HUES6 (cell line): ENCODE measurements around the gene CAPZB.

ENCODE experiments used
- H3K27ac ChIP-seq: 2 replicates; pipeline ENCODE4 v1.7.0; 2013; ENCODE audit warnings: low read depth, mild to moderate bottlenecking, low read length, inconsistent platforms
- H3K27me3 ChIP-seq: 2 replicates; pipeline ENCODE4 v1.6.1; 2013; ENCODE audit warnings: low read length; ENCODE audit not compliant: control insufficient read depth, insufficient read depth
- H3K36me3 ChIP-seq: 2 replicates; pipeline ENCODE4 v1.6.1; 2013; ENCODE audit warnings: low read length; ENCODE audit not compliant: control insufficient read depth, insufficient read depth
- H3K4me1 ChIP-seq: 2 replicates; pipeline ENCODE4 v1.6.1; 2013; ENCODE audit warnings: low read length; ENCODE audit not compliant: control insufficient read depth, insufficient read depth
- H3K4me3 ChIP-seq: 2 replicates; pipeline ENCODE4 v1.5.1; 2013; ENCODE audit warnings: low read depth, low read length
- H3K9ac ChIP-seq: one replicate; pipeline ENCODE4 v1.6.1; 2013; ENCODE audit warnings: mild to moderate bottlenecking, low read length
- H3K9me3 ChIP-seq: 2 replicates; pipeline ENCODE4 v1.6.1; 2013; ENCODE audit warnings: low read depth, low read length; ENCODE audit not compliant: control insufficient read depth, insufficient read depth

Gene CAPZB

DNA sequence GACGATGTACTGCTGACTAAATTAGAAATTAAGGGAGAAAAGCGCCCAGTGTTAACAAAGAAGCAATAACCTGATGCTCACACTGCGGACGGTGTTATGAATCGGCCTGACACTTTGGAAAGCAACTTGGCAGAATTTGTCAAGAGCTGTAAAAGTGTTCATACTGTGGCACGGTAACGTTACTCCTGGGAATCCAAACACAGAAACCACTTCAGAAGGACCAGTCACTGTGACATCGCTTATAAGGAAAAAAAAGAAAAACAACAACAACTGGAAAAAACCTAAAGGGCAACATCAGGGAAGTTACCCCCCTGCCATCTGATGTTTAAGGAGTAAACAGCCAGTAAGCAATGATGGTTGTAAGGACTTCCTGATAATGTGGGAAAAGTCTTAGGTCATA, 27.7 kb downstream of the CAPZB start:
- no peaks in the 10 kb centered on the region for H3K27me3 ChIP-seq
- no peak overlapping the region for H3K4me3 ChIP-seq
- H3K9ac ChIP-seq: no peak overlapping the region
- H3K4me1 ChIP-seq: peaks cover 77% of the 10 kb centered on the region
- H3K9me3 ChIP-seq: no peaks in the 10 kb centered on the region
- H3K27ac ChIP-seq: no peak overlapping the region
- H3K36me3 ChIP-seq: no peaks in the 10 kb centered on the region; the same call in 1 of the 2 replicates

DNA sequence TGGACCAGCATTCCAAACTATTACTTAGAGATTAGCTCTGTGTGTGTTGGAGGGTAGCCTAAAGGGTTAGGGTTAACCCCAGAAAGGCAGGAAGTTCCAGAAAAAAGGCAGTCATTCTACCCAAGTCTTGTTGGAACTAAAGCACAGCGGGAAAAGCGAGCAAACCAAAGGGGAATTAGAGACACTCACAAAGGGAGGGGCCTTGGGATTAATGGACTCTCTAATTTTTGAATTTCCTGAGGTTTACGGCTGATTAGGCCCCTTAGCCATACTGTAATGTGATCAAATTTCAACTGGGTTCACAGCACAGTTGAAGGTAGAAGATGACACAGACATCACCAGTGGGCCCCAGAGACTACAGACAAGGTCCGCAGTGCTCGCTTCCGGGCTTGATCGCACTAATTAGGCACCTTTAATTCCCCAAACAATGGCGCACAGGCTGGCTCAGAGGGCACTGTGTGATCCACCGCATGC, 28.3 kb downstream of the CAPZB start:
- H3K4me1 ChIP-seq: peaks cover 80% of the 10 kb centered on the region

DNA sequence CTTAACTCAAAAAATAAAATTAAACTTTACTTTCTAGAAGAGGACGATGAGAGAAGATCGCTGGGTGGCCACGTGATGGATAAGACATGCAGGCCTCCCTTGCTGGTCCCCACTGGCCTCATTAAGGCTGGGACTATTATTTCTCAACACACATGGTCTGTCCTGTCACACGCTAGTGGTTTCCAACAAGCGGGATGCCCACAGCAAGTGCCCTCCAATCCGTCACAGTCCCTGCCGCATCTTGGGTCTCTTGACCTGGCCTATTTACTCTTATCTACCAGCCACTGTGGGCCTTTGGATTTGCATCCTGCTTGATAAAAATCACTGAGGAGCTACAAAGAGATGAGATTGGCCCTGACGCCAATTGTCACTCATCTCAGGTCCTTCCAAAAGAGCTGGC, 30.0 kb downstream of the CAPZB start:
- H3K4me1 ChIP-seq: peaks cover 67% of the 10 kb centered on the region
- no peak overlapping the region for H3K9ac ChIP-seq
- H3K27me3 ChIP-seq: no peaks in the 10 kb centered on the region
- no peak overlapping the region for H3K4me3 ChIP-seq
- no peak overlapping the region for H3K27ac ChIP-seq
- no peaks in the 10 kb centered on the region for H3K36me3 ChIP-seq
- no peaks in the 10 kb centered on the region for H3K9me3 ChIP-seq

More for the DNA sequence above, 28.3 kb downstream of the CAPZB start:
- H3K27me3 ChIP-seq: no peaks in the 10 kb centered on the region
- no peak overlapping the region for H3K27ac ChIP-seq
- no peaks in the 10 kb centered on the region for H3K9me3 ChIP-seq
- H3K4me3 ChIP-seq: no peak overlapping the region
- H3K9ac ChIP-seq: no peak overlapping the region
- H3K36me3 ChIP-seq: no peaks in the 10 kb centered on the region; the same call in 1 of the 2 replicates

DNA sequence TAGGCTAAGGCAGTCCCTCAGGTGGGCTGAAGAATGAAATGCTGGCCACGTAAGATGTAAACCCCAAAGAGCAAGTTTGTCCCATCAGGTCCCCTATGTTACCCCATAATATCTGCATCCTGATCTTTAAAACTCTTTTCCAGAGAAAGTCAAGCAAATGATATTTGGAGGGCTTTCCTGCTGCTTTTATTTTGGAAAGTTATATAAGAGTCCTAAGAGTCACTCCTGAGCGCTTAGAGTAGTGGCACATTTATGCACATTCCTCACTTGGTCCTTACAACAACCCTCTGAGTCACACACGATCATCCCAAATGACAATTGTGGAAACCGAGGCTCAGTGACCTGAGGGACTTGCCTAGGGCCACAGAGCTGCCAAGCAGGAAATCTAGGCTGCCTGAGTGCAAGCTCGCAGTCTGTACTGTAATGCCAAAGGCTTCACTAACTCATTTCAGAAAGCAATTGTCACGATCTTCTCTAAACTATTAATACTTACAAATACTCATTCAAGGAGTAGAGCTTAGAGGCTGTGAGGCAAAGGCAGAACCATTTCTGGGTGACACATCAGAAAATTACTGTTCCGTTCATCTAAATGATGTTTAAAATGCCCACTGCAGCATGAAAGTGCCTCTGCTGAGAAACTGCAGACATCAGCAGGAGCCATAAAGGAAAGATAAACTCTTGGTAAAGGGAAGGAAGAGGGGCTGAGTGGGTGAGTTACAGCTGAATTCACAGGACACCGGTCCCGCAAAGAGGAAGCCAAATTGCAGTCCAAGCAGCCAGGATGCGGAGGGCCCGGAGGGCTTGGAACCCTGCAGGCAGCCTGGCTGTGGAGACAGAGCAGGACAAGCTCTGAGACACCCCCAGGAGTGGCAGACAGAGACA, 30.8 kb downstream of the CAPZB start:
- Histone ChIP-seq H3K4me1 (peaks cover 62% of the 10 kb centered on the region), H3K27ac (no peak overlapping the region), H3K9me3 (no peaks in the 10 kb centered on the region), H3K4me3 (no peak overlapping the region), H3K36me3 (no peaks in the 10 kb centered on the region), H3K27me3 (no peaks in the 10 kb centered on the region), H3K9ac (no peak overlapping the region)

DNA sequence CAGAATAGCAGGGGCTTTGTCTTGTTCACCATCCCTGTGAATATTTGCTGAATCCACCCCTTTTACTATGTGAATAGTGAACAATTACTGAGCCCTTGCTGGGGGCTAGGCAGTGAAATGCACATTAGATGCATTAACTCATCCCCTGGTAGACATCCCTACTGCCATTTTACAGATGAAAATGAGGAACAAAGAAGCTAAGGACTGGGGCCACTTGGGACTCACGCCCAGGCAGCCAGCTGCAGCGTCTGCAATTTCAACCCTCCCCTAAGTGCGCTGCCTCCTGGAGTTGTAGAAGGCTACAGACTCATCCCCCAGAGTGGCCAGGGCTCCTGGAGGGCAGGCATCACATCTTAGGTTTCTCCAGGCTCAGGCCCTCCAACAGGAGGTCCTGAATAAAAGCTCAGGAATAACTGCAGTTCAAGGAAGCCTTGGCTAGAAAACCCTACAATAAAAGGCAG, 31.6 kb downstream of the CAPZB start:
- H3K9me3 ChIP-seq: no peaks in the 10 kb centered on the region
- H3K4me3 ChIP-seq: no peak overlapping the region
- peaks cover 3% of the 10 kb centered on the region; the same call in 1 of the 2 replicates for H3K36me3 ChIP-seq
- H3K4me1 ChIP-seq: peaks cover 62% of the 10 kb centered on the region
- H3K27me3 ChIP-seq: no peaks in the 10 kb centered on the region
- H3K27ac ChIP-seq: no peak overlapping the region
- no peak overlapping the region for H3K9ac ChIP-seq

DNA sequence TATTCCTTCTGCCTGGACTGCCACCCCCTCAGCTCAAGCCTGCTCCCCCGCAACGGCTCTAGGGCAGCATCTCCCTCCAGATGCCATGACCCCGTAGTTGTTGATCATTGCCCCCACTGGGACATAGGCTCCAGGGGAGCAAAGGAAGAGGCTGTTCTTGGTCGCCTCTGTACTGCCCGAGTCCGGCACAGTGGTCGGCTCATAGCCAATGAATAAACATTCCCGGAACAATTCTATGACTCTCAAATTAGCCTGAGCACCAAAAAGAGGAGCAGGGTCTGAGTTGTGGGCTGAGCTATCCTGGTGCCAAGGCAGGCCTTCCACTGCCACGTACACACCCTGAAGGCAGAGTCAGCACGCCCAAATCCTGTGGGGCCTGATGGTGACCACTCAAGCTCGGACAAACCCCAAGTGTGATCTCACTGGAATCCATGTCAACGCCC, 33.1 kb downstream of the CAPZB start:
- peaks cover 64% of the 10 kb centered on the region for H3K4me1 ChIP-seq
- H3K36me3 ChIP-seq: peaks cover 6% of the 10 kb centered on the region
- no peak overlapping the region for H3K27ac ChIP-seq
- no peak overlapping the region for H3K9ac ChIP-seq
- no peaks in the 10 kb centered on the region for H3K27me3 ChIP-seq
- no peak overlapping the region for H3K4me3 ChIP-seq
- no peaks in the 10 kb centered on the region for H3K9me3 ChIP-seq

DNA sequence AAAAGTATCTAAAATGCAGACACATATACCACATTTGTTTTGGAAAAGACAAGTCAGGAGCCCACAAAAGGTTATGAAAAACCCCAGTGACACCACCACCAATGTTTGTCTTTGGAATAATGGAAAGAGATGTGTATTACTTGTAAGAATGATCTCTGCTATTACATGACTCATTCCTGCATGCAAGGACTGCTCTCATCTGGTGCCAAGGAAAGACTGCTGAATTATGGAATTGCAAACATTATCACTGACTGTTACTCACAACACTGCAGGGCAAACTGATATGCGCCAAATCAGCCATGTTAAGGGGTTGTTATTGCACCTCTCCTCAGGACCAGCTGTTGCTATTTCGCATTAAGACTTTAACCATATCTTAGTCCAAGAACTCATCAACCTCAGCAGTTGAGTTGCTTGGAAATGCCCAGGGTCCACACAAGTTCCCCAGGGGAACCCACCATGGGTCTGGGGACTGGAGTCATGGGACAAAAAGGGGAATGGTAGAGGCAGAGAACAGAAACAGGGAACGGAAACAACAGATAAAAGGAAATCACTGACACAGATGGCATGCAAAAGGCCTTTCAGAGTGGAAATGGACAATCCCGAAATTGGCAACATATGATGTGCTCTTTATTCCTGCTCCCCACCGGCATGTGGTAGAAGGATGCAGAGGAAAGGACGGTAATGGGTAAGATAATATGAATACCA, 34.4 kb downstream of the CAPZB start:
- no peak overlapping the region for H3K9ac ChIP-seq
- H3K36me3 ChIP-seq: peaks cover 6% of the 10 kb centered on the region
- H3K4me3 ChIP-seq: no peak overlapping the region
- H3K27ac ChIP-seq: no peak overlapping the region
- H3K27me3 ChIP-seq: no peaks in the 10 kb centered on the region
- peaks cover 61% of the 10 kb centered on the region for H3K4me1 ChIP-seq
- no peaks in the 10 kb centered on the region for H3K9me3 ChIP-seq

DNA sequence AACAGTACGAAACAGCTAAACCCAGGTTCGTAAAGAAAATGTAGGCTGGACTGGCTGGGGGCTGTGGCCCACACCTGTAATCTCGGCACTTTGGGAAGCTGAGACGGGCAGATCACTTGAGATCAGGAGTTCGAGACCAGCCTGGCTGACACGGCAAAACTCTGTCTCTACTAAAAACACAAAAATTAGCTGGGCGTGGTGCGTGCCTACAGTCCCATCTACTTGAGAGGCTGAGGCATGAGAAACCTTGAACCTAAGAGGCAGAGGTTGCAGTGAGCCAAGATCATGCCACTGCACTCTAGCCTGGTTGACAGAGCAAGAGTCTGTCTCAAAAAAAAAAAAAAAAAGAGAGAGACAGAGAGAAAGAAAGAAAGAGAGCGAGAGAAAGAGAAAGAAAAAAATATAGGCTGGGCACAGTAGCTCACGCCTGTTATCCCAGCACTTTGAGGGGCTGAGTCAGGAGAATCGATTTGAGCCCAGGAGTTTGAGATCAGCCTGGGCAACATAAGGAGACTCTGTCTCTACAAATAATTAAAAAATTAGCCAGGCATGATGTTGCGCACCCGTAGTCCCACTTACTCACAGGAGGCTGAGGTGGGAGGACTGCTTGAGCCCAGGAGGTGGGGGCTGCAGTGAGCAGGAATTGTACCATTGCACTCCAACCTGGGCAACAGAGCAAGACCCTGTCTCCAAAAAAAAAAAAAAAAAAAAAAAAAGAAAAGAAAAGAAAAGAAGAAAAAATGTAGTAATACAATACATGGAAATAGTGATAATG, 35.7 kb downstream of the CAPZB start:
- H3K36me3 ChIP-seq: peaks cover 6% of the 10 kb centered on the region
- no peaks in the 10 kb centered on the region for H3K9me3 ChIP-seq
- no peak overlapping the region for H3K27ac ChIP-seq
- H3K27me3 ChIP-seq: no peaks in the 10 kb centered on the region
- no peak overlapping the region for H3K4me3 ChIP-seq
- H3K4me1 ChIP-seq: peaks cover 55% of the 10 kb centered on the region
- no peak overlapping the region for H3K9ac ChIP-seq

DNA sequence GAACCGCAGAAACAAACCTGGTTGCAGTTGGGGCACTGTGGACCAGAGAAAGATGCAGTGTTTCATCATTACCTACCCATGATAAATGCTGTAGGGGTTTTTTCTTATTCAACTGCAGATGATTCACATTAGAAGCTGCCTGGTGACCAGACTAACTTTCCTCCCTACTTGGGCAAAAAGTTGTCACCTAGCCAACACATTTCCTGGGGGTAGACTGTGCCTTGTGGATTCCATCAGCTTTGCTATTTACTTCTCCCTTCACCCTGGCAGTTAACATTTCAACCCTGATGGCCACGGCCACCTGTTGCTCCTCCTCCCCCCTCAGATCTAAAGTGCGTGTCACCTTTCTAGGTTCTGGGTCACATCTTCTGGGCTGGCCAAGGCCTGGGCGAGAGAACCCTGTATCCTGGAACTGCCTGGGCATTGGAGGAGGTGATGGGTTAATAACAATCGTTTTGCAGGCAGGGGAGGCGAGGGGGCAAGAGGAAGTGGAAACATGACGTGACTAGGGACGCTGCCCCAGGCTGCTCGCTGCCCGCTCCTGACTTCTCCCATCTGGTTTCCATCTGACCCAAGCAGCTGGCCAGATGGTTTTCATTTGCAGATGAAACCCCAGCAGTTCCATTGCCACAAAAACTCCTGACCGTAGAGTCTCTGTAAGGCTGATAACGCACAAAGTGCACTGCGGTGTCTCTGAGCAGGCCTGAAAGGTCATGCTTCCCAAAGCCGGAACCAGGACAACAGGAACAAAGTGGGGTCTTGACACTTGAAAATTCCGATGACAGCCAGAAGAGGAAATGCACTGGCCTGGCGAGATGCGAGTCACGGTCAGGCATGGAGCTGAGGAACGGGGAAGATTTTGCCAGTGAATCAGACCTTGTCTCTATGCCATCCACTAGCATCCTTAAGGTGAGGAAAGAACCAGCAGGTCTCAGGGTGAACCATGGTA, 36.6 kb downstream of the CAPZB start:
- Histone ChIP-seq H3K27ac (no peak overlapping the region), H3K36me3 (peaks cover 6% of the 10 kb centered on the region), H3K4me1 (peaks cover 49% of the 10 kb centered on the region), H3K4me3 (no peak overlapping the region; the same call in 1 of the 2 replicates), H3K9ac (no peak overlapping the region), H3K27me3 (no peaks in the 10 kb centered on the region), H3K9me3 (no peaks in the 10 kb centered on the region)

DNA sequence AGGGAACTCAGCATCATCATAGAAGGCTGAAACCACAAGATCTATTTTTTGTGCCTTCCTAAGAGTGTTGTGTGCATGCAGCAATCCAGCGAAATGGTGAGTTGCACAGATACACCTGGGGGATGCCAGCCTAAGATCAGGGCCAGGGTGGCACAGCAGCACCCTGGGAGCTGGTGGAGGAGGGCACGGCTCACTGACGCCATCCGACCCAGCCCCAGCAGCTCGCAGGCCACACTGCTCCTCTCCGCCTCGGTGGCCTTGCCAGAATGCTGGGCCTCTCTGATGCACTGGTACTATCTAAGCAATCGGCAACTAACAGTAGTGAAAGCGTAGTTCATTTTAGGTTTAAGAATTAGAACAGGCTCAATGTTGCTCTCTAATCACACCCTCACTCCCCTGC, 37.8 kb downstream of the CAPZB start:
- H3K4me1 ChIP-seq: peaks cover 49% of the 10 kb centered on the region
- H3K27ac ChIP-seq: no peak overlapping the region
- H3K27me3 ChIP-seq: no peaks in the 10 kb centered on the region
- H3K36me3 ChIP-seq: peaks cover 6% of the 10 kb centered on the region
- H3K9me3 ChIP-seq: no peaks in the 10 kb centered on the region
- no peak overlapping the region for H3K4me3 ChIP-seq
- H3K9ac ChIP-seq: no peak overlapping the region
